ENCODE results near the gene CLEC4M.

DNA sequence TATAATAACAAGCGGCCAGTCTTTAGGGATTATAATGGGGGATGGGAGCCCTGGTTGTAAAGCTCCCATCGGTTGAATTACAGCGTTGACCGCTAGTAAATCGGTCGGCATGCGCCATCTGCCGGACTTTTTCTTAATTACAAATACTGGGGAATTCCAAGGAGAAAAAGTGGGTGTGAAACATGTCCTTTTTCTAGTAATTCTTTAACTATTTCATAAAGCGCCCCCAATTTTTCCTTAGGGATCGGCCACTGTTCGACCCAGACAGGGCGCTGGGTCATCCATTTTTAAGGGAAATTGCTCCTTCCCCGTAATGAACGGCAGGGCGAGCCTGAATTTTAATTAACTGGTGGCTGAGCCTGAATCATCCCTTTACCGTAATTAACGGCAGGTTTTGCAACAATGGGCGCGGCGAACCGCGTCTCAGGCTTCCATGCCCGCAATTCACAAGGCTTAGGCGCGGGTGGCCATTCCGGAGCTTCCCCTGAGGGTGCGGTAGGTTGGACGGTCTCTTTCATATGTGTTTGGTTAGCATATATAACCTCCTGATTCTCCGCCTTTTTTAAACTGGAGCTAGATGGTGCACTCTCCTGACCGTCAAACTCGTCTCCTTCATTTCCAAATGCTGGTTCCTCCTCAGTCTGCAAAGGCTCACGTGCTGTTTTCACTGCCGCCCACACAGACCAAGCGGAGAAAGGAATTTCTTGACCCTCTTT lies 36.8 kb downstream of the CLEC4M start:
- no peak for TF ChIP-seq SUZ12 (IDR thresholded peaks at IDR 0.05; ENCODE audit: extremely low read depth, insufficient read depth, insufficient read length)
- TF ChIP-seq YY1 (IDR thresholded peaks at IDR 0.05; ENCODE audit: insufficient read depth, insufficient read length): no peak
- no peak for TF ChIP-seq ZNF274 (IDR thresholded peaks at IDR 0.05; ENCODE audit: low read depth, low read length)

All from NT2/D1 (cell line).